ENCODE data around the gene LMX1B. TPM values are rescaled to one million over a fixed set of nuclear protein-coding genes. Genes with fewer than 3 reads are reported as not detected.

Gene LMX1B
- total and polyA plus RNA-seq, 2 donors (not counting 3 experiments of a cell fraction or from before 2014, with no cell fraction given), result not detected

GRCh38 chr9:126635661-126636439, 22.1 kb downstream of the LMX1B start:
- ChIA-PET CTCF (interaction anchor here (0.7 to 1.8 kb wide), 2 partner anchors 8 to 55 kb away, joined by 3 to 5 read pairs; no protein-coding TSS in a partner anchor), POLR2A (no interaction called here)
- H3K4me3 ChIP-seq (replicated peaks in 1 of 3; ENCODE audit: insufficient read depth in 1 of 3, low read depth in 1 of 3, low read length in 3 of 3), result no peak overlapping the region
- no peak overlapping the region for H2AFZ ChIP-seq (ENCODE audit: low read depth, low read length)
- FAIRE-seq (no peak), DNase-seq (ENCODE audit: low read depth, low spot score) (no peak)
- no peak overlapping the region for H3K4me2 ChIP-seq (ENCODE audit: insufficient read depth, low read length)
- no peak overlapping the region for H3K9ac ChIP-seq (replicated peaks; ENCODE audit: extremely low read depth, insufficient read depth, low read length)
- H3K9me1 ChIP-seq (replicated peaks; ENCODE audit: control insufficient read depth, extremely low read depth, insufficient read depth, low read length), result no peaks in the 10 kb centered on the region
- intact Hi-C loops (cut with micrococcal nuclease) (no loop called here), dilution Hi-C loops (cut with MboI; ENCODE audit: extremely low pct_ligation_motif_present, low sequenced_read_pairs) (no loop called here)
- peaks cover 36 to 41% of the 10 kb centered on the region in 2 experiments for H3K27me3 ChIP-seq (ENCODE audit: control insufficient read depth in 2 of 2, insufficient read depth in 2 of 2, low read length in 2 of 2)
- TF ChIP-seq MAX (IDR thresholded peaks at IDR 0.05; ENCODE audit: insufficient read depth, insufficient read length), result no peak
- TF ChIP-seq CTCF (IDR thresholded peaks at IDR 0.05; ENCODE audit: extremely low read depth in 1 of 2, insufficient read depth in 1 of 2, low read depth in 1 of 2, low read length in 2 of 2), result no peak
- no peak for TF ChIP-seq JUN (IDR thresholded peaks at IDR 0.05; ENCODE audit: borderline replicate concordance, insufficient read depth, insufficient read length, low read depth)
- no peak for TF ChIP-seq MYC (IDR thresholded peaks at IDR 0.05; ENCODE audit: low read depth, low read length)
- TF ChIP-seq EZH2 (IDR thresholded peaks at IDR 0.05; ENCODE audit: borderline replicate concordance, low read depth, low read length, severe bottlenecking), result no peak
- no TSS peak for BruUV-seq (replicated peaks)
- H3K9me3 ChIP-seq (replicated peaks; ENCODE audit: control insufficient read depth, insufficient read depth, low read length), result no peaks in the 10 kb centered on the region
- no peaks in the 10 kb centered on the region for H3K4me1 ChIP-seq (ENCODE audit: control insufficient read depth, extremely low read depth, insufficient read depth, low read length)
- H3K79me2 ChIP-seq (ENCODE audit: control insufficient read depth, insufficient read depth, low read length), result no peaks in the 10 kb centered on the region
- H3K36me3 ChIP-seq (ENCODE audit: control insufficient read depth in 2 of 2, extremely low read depth in 1 of 2, insufficient read depth in 2 of 2, low read length in 2 of 2), result no peaks in the 10 kb centered on the region
- H3K27ac ChIP-seq (ENCODE audit: insufficient read depth, low read depth, low read length), result no peak overlapping the region
- H4K20me1 ChIP-seq (replicated peaks; ENCODE audit: control insufficient read depth, extremely low read depth, insufficient read depth, low read length), result no peaks in the 10 kb centered on the region

Data from endothelial cell of umbilical vein (primary cell).